ENCODE results near the gene PDE2A. TPM values are rescaled to one million over a fixed set of nuclear protein-coding genes. Genes with fewer than 3 reads are reported as not detected.

PDE2A gene
- total RNA-seq, 4 donors from 2014 or later, result 26.1 to 34.1 (median 30.6) TPM

DNA sequence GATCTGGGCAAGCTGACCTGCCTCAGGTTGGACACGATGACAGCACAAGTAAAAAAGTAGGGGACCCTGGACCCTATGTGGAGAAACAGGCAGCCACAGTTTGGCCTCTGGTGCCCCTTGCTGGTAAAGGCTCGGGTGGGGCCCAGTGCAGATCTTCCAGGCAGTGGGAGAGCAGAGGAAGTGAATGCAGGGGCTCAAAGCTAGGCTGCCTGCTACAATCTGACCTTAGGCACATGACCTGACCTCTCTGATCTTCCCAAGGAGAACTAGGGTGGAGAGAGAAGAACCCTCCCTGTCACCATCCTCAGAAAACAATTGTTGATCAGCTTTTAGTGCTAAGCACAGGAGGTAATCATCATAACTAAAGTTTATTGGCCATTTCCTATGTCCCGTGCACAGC, 76.5 kb downstream of the PDE2A start:
- intact Hi-C loops (cut with DNase I; ENCODE audit: low total_unique reads), result no loop called here
- H3K4me3 ChIP-seq (ENCODE audit: low read depth, poor library complexity, severe bottlenecking), result no peak overlapping the region
- no peak for DNase-seq (ENCODE audit: low spot score in 2 of 2)
- WGBS, 2 donors, result 53 to 56% methylated on average over 3 of the region's 3 CpGs
- no peak for TF ChIP-seq POLR2A (IDR thresholded peaks at IDR 0.05)
- TF ChIP-seq, protein P1, sequence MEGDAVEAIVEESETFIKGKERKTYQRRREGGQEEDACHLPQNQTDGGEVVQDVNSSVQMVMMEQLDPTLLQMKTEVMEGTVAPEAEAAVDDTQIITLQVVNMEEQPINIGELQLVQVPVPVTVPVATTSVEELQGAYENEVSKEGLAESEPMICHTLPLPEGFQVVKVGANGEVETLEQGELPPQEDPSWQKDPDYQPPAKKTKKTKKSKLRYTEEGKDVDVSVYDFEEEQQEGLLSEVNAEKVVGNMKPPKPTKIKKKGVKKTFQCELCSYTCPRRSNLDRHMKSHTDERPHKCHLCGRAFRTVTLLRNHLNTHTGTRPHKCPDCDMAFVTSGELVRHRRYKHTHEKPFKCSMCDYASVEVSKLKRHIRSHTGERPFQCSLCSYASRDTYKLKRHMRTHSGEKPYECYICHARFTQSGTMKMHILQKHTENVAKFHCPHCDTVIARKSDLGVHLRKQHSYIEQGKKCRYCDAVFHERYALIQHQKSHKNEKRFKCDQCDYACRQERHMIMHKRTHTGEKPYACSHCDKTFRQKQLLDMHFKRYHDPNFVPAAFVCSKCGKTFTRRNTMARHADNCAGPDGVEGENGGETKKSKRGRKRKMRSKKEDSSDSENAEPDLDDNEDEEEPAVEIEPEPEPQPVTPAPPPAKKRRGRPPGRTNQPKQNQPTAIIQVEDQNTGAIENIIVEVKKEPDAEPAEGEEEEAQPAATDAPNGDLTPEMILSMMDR (IDR thresholded peaks at IDR 0.05), result no peak

DNA sequence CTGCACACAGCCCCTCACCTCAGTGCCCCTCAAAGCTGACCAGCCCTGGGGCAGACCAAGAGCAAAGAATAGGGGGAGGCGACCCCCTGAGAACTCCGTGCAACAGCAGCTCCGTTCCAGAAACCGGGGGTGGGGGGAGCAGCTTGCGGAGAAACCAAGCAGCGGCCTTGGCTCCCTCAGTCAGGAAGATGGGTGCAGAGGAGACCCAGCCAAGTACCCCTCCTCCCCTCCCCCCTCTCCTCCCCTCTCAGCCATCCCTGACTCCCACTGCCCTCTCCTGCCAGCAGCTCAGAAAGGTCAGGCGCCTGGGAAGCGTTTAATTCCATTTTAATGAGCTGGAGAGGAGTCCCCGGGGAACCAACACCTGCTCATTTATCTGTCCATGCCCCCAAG, 78.9 kb downstream of the PDE2A start:
- no peak overlapping the region for H3K4me3 ChIP-seq (ENCODE audit: low read depth, poor library complexity, severe bottlenecking)
- 62 to 65% methylated on average over 9 of the region's 9 CpGs for WGBS, 2 donors
- DNase-seq (ENCODE audit: low spot score in 2 of 2), result no peak
- intact Hi-C loops (cut with DNase I; ENCODE audit: low total_unique reads), result no loop called here
- TF ChIP-seq, protein P1 (IDR thresholded peaks at IDR 0.05), result no peak
- TF ChIP-seq POLR2A (IDR thresholded peaks at IDR 0.05), result no peak

DNA sequence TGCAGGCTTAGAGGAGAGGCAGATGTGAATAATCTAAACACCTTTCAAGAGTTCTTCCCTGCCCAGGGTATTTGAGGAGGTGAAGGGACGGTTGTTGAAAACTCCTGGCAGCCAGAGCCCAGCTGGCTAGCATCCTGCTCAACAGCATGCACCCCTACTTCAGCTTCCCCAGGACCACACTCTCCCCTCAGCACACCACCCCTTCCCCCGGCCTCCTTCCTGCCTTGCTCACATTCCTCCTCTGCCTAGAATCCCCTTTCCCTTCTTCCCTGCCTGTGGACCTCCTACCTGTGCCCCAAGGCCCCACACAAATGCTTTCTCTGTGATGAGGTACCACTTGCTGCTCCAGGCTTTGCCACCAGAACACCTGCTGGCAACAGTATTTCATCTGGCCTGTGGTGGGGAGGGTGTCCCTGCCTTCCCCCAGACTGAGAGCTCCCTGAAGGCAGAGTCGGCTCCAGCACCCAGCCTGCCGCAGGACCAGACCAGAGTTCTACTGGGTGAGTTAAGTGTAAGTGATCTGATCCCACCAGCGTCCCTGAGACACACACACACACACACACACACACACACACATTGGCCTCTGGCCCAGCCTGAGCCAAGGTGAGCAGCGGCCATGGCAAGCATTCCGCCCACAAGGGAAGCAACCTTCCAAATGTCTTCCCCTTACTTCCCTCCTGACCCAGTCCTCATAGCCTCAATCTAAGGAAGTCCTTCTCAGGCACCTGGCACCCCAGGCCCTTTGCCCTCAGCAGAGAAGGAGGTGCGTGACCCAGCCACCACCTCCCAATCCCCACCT, 79.5 kb downstream of the PDE2A start:
- no peak for DNase-seq (ENCODE audit: low spot score in 2 of 2)
- intact Hi-C loops (cut with DNase I; ENCODE audit: low total_unique reads), result no loop called here
- no peak for TF ChIP-seq POLR2A (IDR thresholded peaks at IDR 0.05)
- TF ChIP-seq, protein P1 (IDR thresholded peaks at IDR 0.05), result no peak
- WGBS, 2 donors, result 71 to 72% methylated on average over 8 of the region's 8 CpGs
- H3K4me3 ChIP-seq (ENCODE audit: low read depth, poor library complexity, severe bottlenecking), result no peak overlapping the region

- intact Hi-C loops (cut with DNase I; ENCODE audit: low total_unique reads), result no loop called here
- H3K4me3 ChIP-seq (ENCODE audit: low read depth, poor library complexity, severe bottlenecking), result no peak overlapping the region
- DNase-seq (ENCODE audit: low spot score in 2 of 2), result no peak
- TF ChIP-seq POLR2A (IDR thresholded peaks at IDR 0.05), result no peak
- TF ChIP-seq, protein P1 (IDR thresholded peaks at IDR 0.05), result no peak
- WGBS, 2 donors, result 83 to 91% methylated on average over 8 of the region's 8 CpGs
These were observed 81.3 kb downstream of the PDE2A start for GRCh38 chr11:72592698-72593495.

GRCh38 chr11:72591785-72592502, 82.3 kb downstream of the PDE2A start:
- TF ChIP-seq, protein P1 (IDR thresholded peaks at IDR 0.05), result no peak
- no peak for TF ChIP-seq POLR2A (IDR thresholded peaks at IDR 0.05)
- no peak for DNase-seq (ENCODE audit: low spot score in 2 of 2)
- no peak overlapping the region for H3K4me3 ChIP-seq (ENCODE audit: low read depth, poor library complexity, severe bottlenecking)
- intact Hi-C loops (cut with DNase I; ENCODE audit: low total_unique reads), result no loop called here
- 34% methylated on average over 10 of the region's 10 CpGs for WGBS, 2 donors

Data from lower leg skin (tissue), 4 donors.